Neural progenitor cell (in vitro differentiated cells): ENCODE data around the gene MAD1L1. TPM values are rescaled to one million over a fixed set of nuclear protein-coding genes. Genes with fewer than 3 reads are reported as not detected.
"Not testable (repeated sequence)": the region's sequence is repeated elsewhere in the genome, so short reads cannot be mapped to it uniquely, and the experiment has no call there.

ENCODE experiments used
- DNase-seq: peaks from one replicate; pipeline ENCODE4 v3.0.0-alpha.2; 2016; ENCODE audit warnings: low spot score
- H2AFZ ChIP-seq: fragments of 200-600 bp; sonication (generic); replicated peaks from 2 replicates; pipeline ENCODE4 v1.6.1; 2016; ENCODE audit warnings: antibody characterized with exemption
- H3F3A ChIP-seq: fragments of 200-600 bp; sonication (generic); 2 replicates; pipeline ENCODE4 v1.6.1; 2016; ENCODE audit warnings: antibody characterized with exemption, low read depth
- H3K27ac ChIP-seq: fragments of 200-600 bp; sonication (generic); 2 replicates; pipeline ENCODE4 v1.5.1; 2016; ENCODE audit warnings: mild to moderate bottlenecking
- H3K27me3 ChIP-seq: fragments of 200-600 bp; sonication (generic); 2 replicates; pipeline ENCODE4 v1.6.1; 2016; ENCODE audit warnings: mild to moderate bottlenecking, moderate library complexity
- H3K36me3 ChIP-seq: fragments of 200-600 bp; sonication (generic); 2 replicates; pipeline ENCODE4 v1.5.1; 2016
- H3K4me1 ChIP-seq: fragments of 200-600 bp; sonication (generic); 2 replicates; pipeline ENCODE4 v1.6.1; 2016; ENCODE audit warnings: mixed run types
- H3K4me2 ChIP-seq: fragments of 200-600 bp; sonication (generic); 2 replicates; pipeline ENCODE4 v1.6.1; 2016
- H3K4me3 ChIP-seq: fragments of 200-600 bp; sonication (generic); 2 replicates; pipeline ENCODE4 v1.5.1; 2016
- H3K79me2 ChIP-seq: fragments of 200-600 bp; sonication (generic); 2 replicates; pipeline ENCODE4 v1.6.1; 2016; ENCODE audit warnings: low read depth
- H3K9ac ChIP-seq: fragments of 200-600 bp; sonication (generic); 2 replicates; pipeline ENCODE4 v1.6.1; 2016
- H3K9me3 ChIP-seq: fragments of 200-600 bp; sonication (generic); 2 replicates; pipeline ENCODE4 v1.5.1; 2016; ENCODE audit warnings: low read depth
- H4K20me1 ChIP-seq: fragments of 200-600 bp; sonication (generic); 2 replicates; pipeline ENCODE4 v1.6.1; 2016; ENCODE audit warnings: low read depth
- H3K27ac Mint-ChIP-seq: 3 replicates; pipeline ENCODE4 v1.8.0; 2021; ENCODE audit warnings: mixed read lengths
- H3K27me3 Mint-ChIP-seq: 2 replicates; pipeline ENCODE4 v1.8.0; 2022; ENCODE audit warnings: low read depth, mild to moderate bottlenecking, inconsistent platforms, moderate library complexity, mixed read lengths; ENCODE audit not compliant: insufficient read depth
- H3K36me3 Mint-ChIP-seq: 3 replicates; pipeline ENCODE4 v1.8.0; 2021; ENCODE audit warnings: mixed read lengths
- H3K4me1 Mint-ChIP-seq: 3 replicates; pipeline ENCODE4 v1.8.0; 2021; ENCODE audit warnings: mixed read lengths
- H3K4me3 Mint-ChIP-seq: 3 replicates; pipeline ENCODE4 v1.8.0; 2021; ENCODE audit warnings: mild to moderate bottlenecking, moderate library complexity, mixed read lengths
- H3K9me3 Mint-ChIP-seq: 3 replicates; pipeline ENCODE4 v1.8.0; 2020; ENCODE audit warnings: mixed read lengths
- CTCF ChIP-seq: fragments of 200-600 bp; sonication (generic); IDR thresholded peaks from 2 replicates; pipeline ENCODE4 v1.5.1; 2017; ENCODE audit warnings: antibody characterized with exemption, mild to moderate bottlenecking
- EZH2 ChIP-seq: fragments of 200-600 bp; sonication (generic); IDR thresholded peaks from 2 replicates; pipeline ENCODE4 v1.6.1; 2017; ENCODE audit warnings: antibody characterized with exemption, mild to moderate bottlenecking, moderate library complexity
- EZH2phosphoT487 ChIP-seq: fragments of 200-600 bp; sonication (generic); IDR thresholded peaks from 2 replicates; pipeline ENCODE4 v1.6.1; 2017; ENCODE audit warnings: antibody characterized with exemption
- total RNA-seq: library from RNA; depleted of rRNA; stranded (reverse); fragments of >200 nt; gene quantifications from 2 replicates; pipeline ENCODE4 v1.2.3, GENCODE V29; 2015; ENCODE audit warnings: low replicate concordance

MAD1L1 gene
- total RNA-seq, 1 donor from 2014 or later, result 23.7 TPM

- no peaks in the 10 kb centered on the region for H3K36me3 ChIP-seq
Measured at GRCh38 chr7:1977876-1978441, 254.8 kb downstream of the MAD1L1 start.

GRCh38 chr7:1977059-1977875, 255.5 kb downstream of the MAD1L1 start:
- Mint-ChIP-seq H3K9me3 (no peaks in the 10 kb centered on the region), H3K4me3 (no peak overlapping the region), H3K27me3 (peaks cover 3% of the 10 kb centered on the region), H3K4me1 (peaks cover 17% of the 10 kb centered on the region), H3K36me3 (peaks cover 16% of the 10 kb centered on the region), H3K27ac (no peak overlapping the region)
- H2AFZ ChIP-seq, result no peak overlapping the region
- no peaks in the 10 kb centered on the region for H3F3A ChIP-seq
- H3K9me3 ChIP-seq, result no peaks in the 10 kb centered on the region
- H3K27ac ChIP-seq, result no peak overlapping the region
- H3K27me3 ChIP-seq, result no peaks in the 10 kb centered on the region
- no peaks in the 10 kb centered on the region for H3K79me2 ChIP-seq
- no peaks in the 10 kb centered on the region for H4K20me1 ChIP-seq
- H3K4me1 ChIP-seq, result no peaks in the 10 kb centered on the region
- TF ChIP-seq EZH2phosphoT487, result no peak
- no peak for TF ChIP-seq EZH2
- TF ChIP-seq CTCF, result no peak
- no peaks in the 10 kb centered on the region for H3K36me3 ChIP-seq
- no peak overlapping the region for H3K4me2 ChIP-seq
- no peak for DNase-seq
- no peak overlapping the region for H3K4me3 ChIP-seq
- no peak overlapping the region for H3K9ac ChIP-seq

More at GRCh38 chr7:1977876-1978441, 254.8 kb downstream of the MAD1L1 start:
- no peak for DNase-seq
- Mint-ChIP-seq H3K4me1 (peaks cover 13% of the 10 kb centered on the region), H3K27ac (no peak overlapping the region), H3K9me3 (no peaks in the 10 kb centered on the region), H3K36me3 (peaks cover 16% of the 10 kb centered on the region), H3K4me3 (no peak overlapping the region), H3K27me3 (peaks cover 3% of the 10 kb centered on the region)
- Histone ChIP-seq H3K4me1 (no peaks in the 10 kb centered on the region), H3K9me3 (no peaks in the 10 kb centered on the region), H4K20me1 (no peaks in the 10 kb centered on the region), H3K4me3 (no peak overlapping the region), H2AFZ (no peak overlapping the region), H3K27me3 (no peaks in the 10 kb centered on the region), H3K4me2 (no peak overlapping the region), H3K79me2 (no peaks in the 10 kb centered on the region), H3F3A (no peaks in the 10 kb centered on the region), H3K9ac (no peak overlapping the region), H3K27ac (no peak overlapping the region)
- TF ChIP-seq EZH2 (no peak), EZH2phosphoT487 (no peak), CTCF (no peak)

GRCh38 chr7:1976521-1976920, 256.2 kb downstream of the MAD1L1 start:
- H4K20me1 ChIP-seq, H3K27me3 ChIP-seq, H3K4me3 Mint-ChIP-seq, H3K4me2 ChIP-seq, H3K27me3 Mint-ChIP-seq, H3K27ac Mint-ChIP-seq, H3K27ac ChIP-seq, H3F3A ChIP-seq, H2AFZ ChIP-seq, H3K36me3 ChIP-seq, H3K4me3 ChIP-seq, H3K4me1 ChIP-seq, H3K9me3 ChIP-seq, H3K79me2 ChIP-seq, DNase-seq, H3K9me3 Mint-ChIP-seq, H3K9ac ChIP-seq: not testable (repeated sequence)
- Mint-ChIP-seq H3K4me1 (peaks cover 17% of the 10 kb centered on the region), H3K36me3 (peaks cover 16% of the 10 kb centered on the region)

GRCh38 chr7:1975581-1975980, 257.2 kb downstream of the MAD1L1 start:
- H3K4me1 Mint-ChIP-seq, result peaks cover 14% of the 10 kb centered on the region
- DNase-seq, result no peak
- Histone ChIP-seq H3K27ac (no peak overlapping the region), H3K9ac (no peak overlapping the region), H3K79me2 (no peaks in the 10 kb centered on the region), H3K4me1 (no peaks in the 10 kb centered on the region), H3F3A (no peaks in the 10 kb centered on the region), H3K4me2 (no peak overlapping the region), H3K4me3 (no peak overlapping the region), H3K27me3 (no peaks in the 10 kb centered on the region), H3K9me3 (no peaks in the 10 kb centered on the region), H2AFZ (no peak overlapping the region), H4K20me1 (no peaks in the 10 kb centered on the region), H3K36me3 (no peaks in the 10 kb centered on the region)
- TF ChIP-seq EZH2phosphoT487, result no peak
- TF ChIP-seq EZH2, result no peak
- no peak for TF ChIP-seq CTCF
- H3K36me3 Mint-ChIP-seq, result peaks cover 16% of the 10 kb centered on the region
- H3K27me3 Mint-ChIP-seq, result peaks cover 3% of the 10 kb centered on the region
- H3K4me3 Mint-ChIP-seq, result no peak overlapping the region
- no peaks in the 10 kb centered on the region for H3K9me3 Mint-ChIP-seq
- peak overlapping the region; percentile 79 for H3K27ac Mint-ChIP-seq
